A549 (cell line): ENCODE results near the gene NPFFR1.

Experiments used
- KDM1A ChIP-seq: fragments of 200-600 bp; sonication (generic); IDR thresholded peaks from 2 replicates; pipeline ENCODE4 v1.6.1; 2016; ENCODE audit warnings: low read depth, mild to moderate bottlenecking
- POLR2A ChIP-seq: IDR thresholded peaks from 2 replicates; pipeline ENCODE4 v1.6.1; 2012; ENCODE audit warnings: mild to moderate bottlenecking, low read length
- TF ChIP-seq, protein P1 (sequence below): fragments of >200 bp; sonication (Bioruptor Twin); formaldehyde crosslinking; IDR thresholded peaks from 3 replicates; pipeline ENCODE4 v1.5.1; 2016
- TF ChIP-seq, protein P2 (sequence below): fragments of 200-600 bp; sonication (generic); IDR thresholded peaks from 2 replicates; pipeline ENCODE4 v1.6.1; 2016; ENCODE audit warnings: antibody characterized with exemption, mild to moderate bottlenecking, moderate library complexity

DNA sequence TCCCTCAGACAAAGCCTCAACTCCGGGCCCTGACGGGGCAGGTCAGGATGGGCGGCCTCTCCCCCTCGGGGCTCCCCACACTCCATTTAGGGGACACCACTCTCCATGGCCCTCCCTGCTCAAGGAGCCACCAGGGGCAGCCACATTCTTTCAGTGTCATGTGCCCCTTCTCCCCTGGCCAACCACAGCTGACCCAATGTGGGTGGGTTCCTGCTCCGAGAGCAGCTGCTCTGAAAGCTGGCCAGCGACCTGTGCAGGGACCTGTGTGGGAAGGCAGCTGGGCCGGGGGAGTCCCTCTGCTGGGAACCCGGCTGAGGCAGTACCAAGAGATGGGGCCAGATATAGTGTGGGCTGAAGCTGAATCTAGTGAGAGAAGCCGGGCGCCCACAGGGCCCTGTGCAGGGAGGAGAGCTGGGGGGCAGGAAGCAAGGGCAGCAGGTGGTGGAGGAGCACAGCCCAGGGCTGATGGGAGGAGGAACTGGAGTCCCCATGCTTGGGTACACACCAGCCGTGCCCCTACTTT is 40.6 kb upstream of the NPFFR1 start:
- TF ChIP-seq KDM1A (no peak), POLR2A (no peak)
- TF ChIP-seq, protein P1, sequence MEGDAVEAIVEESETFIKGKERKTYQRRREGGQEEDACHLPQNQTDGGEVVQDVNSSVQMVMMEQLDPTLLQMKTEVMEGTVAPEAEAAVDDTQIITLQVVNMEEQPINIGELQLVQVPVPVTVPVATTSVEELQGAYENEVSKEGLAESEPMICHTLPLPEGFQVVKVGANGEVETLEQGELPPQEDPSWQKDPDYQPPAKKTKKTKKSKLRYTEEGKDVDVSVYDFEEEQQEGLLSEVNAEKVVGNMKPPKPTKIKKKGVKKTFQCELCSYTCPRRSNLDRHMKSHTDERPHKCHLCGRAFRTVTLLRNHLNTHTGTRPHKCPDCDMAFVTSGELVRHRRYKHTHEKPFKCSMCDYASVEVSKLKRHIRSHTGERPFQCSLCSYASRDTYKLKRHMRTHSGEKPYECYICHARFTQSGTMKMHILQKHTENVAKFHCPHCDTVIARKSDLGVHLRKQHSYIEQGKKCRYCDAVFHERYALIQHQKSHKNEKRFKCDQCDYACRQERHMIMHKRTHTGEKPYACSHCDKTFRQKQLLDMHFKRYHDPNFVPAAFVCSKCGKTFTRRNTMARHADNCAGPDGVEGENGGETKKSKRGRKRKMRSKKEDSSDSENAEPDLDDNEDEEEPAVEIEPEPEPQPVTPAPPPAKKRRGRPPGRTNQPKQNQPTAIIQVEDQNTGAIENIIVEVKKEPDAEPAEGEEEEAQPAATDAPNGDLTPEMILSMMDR = no peak
- TF ChIP-seq, protein P2, sequence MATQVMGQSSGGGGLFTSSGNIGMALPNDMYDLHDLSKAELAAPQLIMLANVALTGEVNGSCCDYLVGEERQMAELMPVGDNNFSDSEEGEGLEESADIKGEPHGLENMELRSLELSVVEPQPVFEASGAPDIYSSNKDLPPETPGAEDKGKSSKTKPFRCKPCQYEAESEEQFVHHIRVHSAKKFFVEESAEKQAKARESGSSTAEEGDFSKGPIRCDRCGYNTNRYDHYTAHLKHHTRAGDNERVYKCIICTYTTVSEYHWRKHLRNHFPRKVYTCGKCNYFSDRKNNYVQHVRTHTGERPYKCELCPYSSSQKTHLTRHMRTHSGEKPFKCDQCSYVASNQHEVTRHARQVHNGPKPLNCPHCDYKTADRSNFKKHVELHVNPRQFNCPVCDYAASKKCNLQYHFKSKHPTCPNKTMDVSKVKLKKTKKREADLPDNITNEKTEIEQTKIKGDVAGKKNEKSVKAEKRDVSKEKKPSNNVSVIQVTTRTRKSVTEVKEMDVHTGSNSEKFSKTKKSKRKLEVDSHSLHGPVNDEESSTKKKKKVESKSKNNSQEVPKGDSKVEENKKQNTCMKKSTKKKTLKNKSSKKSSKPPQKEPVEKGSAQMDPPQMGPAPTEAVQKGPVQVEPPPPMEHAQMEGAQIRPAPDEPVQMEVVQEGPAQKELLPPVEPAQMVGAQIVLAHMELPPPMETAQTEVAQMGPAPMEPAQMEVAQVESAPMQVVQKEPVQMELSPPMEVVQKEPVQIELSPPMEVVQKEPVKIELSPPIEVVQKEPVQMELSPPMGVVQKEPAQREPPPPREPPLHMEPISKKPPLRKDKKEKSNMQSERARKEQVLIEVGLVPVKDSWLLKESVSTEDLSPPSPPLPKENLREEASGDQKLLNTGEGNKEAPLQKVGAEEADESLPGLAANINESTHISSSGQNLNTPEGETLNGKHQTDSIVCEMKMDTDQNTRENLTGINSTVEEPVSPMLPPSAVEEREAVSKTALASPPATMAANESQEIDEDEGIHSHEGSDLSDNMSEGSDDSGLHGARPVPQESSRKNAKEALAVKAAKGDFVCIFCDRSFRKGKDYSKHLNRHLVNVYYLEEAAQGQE = no peak
